ENCODE measurements around the gene ACTC1.

The ACTC1 gene

GRCh38 chr15:34794590-34795206 is 651 bp downstream of the ACTC1 start:
- Histone ChIP-seq H3K27me3 (peaks cover 95% of the 10 kb centered on the region), H3K36me3 (no peaks in the 10 kb centered on the region), H3K27ac (no peak overlapping the region), H3K9me3 (no peaks in the 10 kb centered on the region), H3K4me1 (ENCODE audit: control insufficient read depth in 1 of 2, insufficient read depth in 1 of 2, low read depth in 1 of 2, low read length in 1 of 2) (no peaks in the 10 kb centered on the region), H3K4me3 (ENCODE audit: low read depth in 1 of 2, low read length in 1 of 2) (no peak overlapping the region)
- TF ChIP-seq CTCF (IDR thresholded peaks at IDR 0.05) = no peak

GRCh38 chr15:34793901-34794300 is 1.4 kb downstream of the ACTC1 start:
- no peaks in the 10 kb centered on the region for H3K36me3 ChIP-seq
- TF ChIP-seq CTCF (IDR thresholded peaks at IDR 0.05) = no peak
- H3K27ac ChIP-seq = no peak overlapping the region
- no peaks in the 10 kb centered on the region for H3K9me3 ChIP-seq
- no peaks in the 10 kb centered on the region for H3K4me1 ChIP-seq (ENCODE audit: control insufficient read depth in 1 of 2, insufficient read depth in 1 of 2, low read depth in 1 of 2, low read length in 1 of 2)
- H3K27me3 ChIP-seq = peaks cover 95% of the 10 kb centered on the region
- H3K4me3 ChIP-seq (ENCODE audit: low read depth in 1 of 2, low read length in 1 of 2) = no peak overlapping the region

GRCh38 chr15:34793071-34793470 is 2.3 kb downstream of the ACTC1 start:
- H3K27ac ChIP-seq = no peak overlapping the region
- no peaks in the 10 kb centered on the region for H3K36me3 ChIP-seq
- no peaks in the 10 kb centered on the region for H3K9me3 ChIP-seq
- no peak overlapping the region for H3K4me3 ChIP-seq (ENCODE audit: low read depth in 1 of 2, low read length in 1 of 2)
- no peaks in the 10 kb centered on the region for H3K4me1 ChIP-seq (ENCODE audit: control insufficient read depth in 1 of 2, insufficient read depth in 1 of 2, low read depth in 1 of 2, low read length in 1 of 2)
- H3K27me3 ChIP-seq = peaks cover 95% of the 10 kb centered on the region
- no peak for TF ChIP-seq CTCF (IDR thresholded peaks at IDR 0.05)

- H3K27ac ChIP-seq = no peak overlapping the region
- peaks cover 83% of the 10 kb centered on the region for H3K27me3 ChIP-seq
- no peak for TF ChIP-seq CTCF (IDR thresholded peaks at IDR 0.05)
- no peaks in the 10 kb centered on the region for H3K9me3 ChIP-seq
- no peak overlapping the region for H3K4me3 ChIP-seq (ENCODE audit: low read depth in 1 of 2, low read length in 1 of 2)
- H3K36me3 ChIP-seq = no peaks in the 10 kb centered on the region
- H3K4me1 ChIP-seq (ENCODE audit: control insufficient read depth in 1 of 2, insufficient read depth in 1 of 2, low read depth in 1 of 2, low read length in 1 of 2) = no peaks in the 10 kb centered on the region
Measured at GRCh38 chr15:34791701-34792100, 3.6 kb downstream of the ACTC1 start.

- no peak overlapping the region for H3K27ac ChIP-seq
- no peaks in the 10 kb centered on the region for H3K36me3 ChIP-seq
- H3K4me1 ChIP-seq (ENCODE audit: control insufficient read depth in 1 of 2, insufficient read depth in 1 of 2, low read depth in 1 of 2, low read length in 1 of 2) = no peaks in the 10 kb centered on the region
- H3K9me3 ChIP-seq = no peaks in the 10 kb centered on the region
- peaks cover 71% of the 10 kb centered on the region for H3K27me3 ChIP-seq
- no peak overlapping the region for H3K4me3 ChIP-seq (ENCODE audit: low read depth in 1 of 2, low read length in 1 of 2)
- TF ChIP-seq CTCF (IDR thresholded peaks at IDR 0.05) = no peak
Measured at GRCh38 chr15:34790121-34790520, 5.2 kb downstream of the ACTC1 start.

GRCh38 chr15:34789326-34789725 is 6.0 kb downstream of the ACTC1 start:
- no peak for TF ChIP-seq CTCF (IDR thresholded peaks at IDR 0.05)
- H3K27ac ChIP-seq = no peak overlapping the region
- H3K27me3 ChIP-seq = peaks cover 63% of the 10 kb centered on the region
- no peaks in the 10 kb centered on the region for H3K9me3 ChIP-seq
- no peaks in the 10 kb centered on the region for H3K4me1 ChIP-seq (ENCODE audit: control insufficient read depth in 1 of 2, insufficient read depth in 1 of 2, low read depth in 1 of 2, low read length in 1 of 2)
- H3K36me3 ChIP-seq = no peaks in the 10 kb centered on the region
- no peak overlapping the region for H3K4me3 ChIP-seq (ENCODE audit: low read depth in 1 of 2, low read length in 1 of 2)
